Lung (tissue), 12 donors: ENCODE data around the gene BMPER. TPM values are rescaled to one million over a fixed set of nuclear protein-coding genes. Genes with fewer than 3 reads are reported as not detected.

Source experiments
- ATAC-seq: fragments of 200-7000 bp; cut with Tn5 transposase; one replicate; pipeline ENCODE4 v1.9.1; 2020; ENCODE audit warnings: moderate number of reproducible peaks; ENCODE audit not compliant: insufficient read depth, low FRiP score
- DNase-seq, 3 donors: peaks; one replicate each; pipeline ENCODE4 v3.0.0-alpha.2; 2013 to 2017
- H3K27ac ChIP-seq, 2 donors: one replicate each; pipeline ENCODE4 v1.5.1; 2013; ENCODE audit warnings: mild to moderate bottlenecking in 2 of 2, moderate library complexity in 2 of 2, control low read depth in 1 of 2, inconsistent platforms in 1 of 2, low read depth in 1 of 2, low read length in 1 of 2
- H3K27me3 ChIP-seq, 3 donors: one replicate each; pipeline ENCODE4 v1.5.1; 2013; ENCODE audit warnings: low read length in 2 of 3; ENCODE audit not compliant: control insufficient read depth in 3 of 3, insufficient read depth in 3 of 3
- H3K36me3 ChIP-seq, 4 donors: one replicate each; pipeline ENCODE4 v1.5.1; 2013; ENCODE audit warnings: low read length in 4 of 4, mild to moderate bottlenecking in 1 of 4, moderate library complexity in 1 of 4; ENCODE audit not compliant: control insufficient read depth in 4 of 4, insufficient read depth in 4 of 4
- H3K4me1 ChIP-seq, 5 donors: one replicate each; pipeline ENCODE4 v1.5.1; 2013; ENCODE audit warnings: low read length in 5 of 5, mild to moderate bottlenecking in 2 of 5, moderate library complexity in 1 of 5; ENCODE audit not compliant: control insufficient read depth in 5 of 5, insufficient read depth in 5 of 5
- H3K4me3 ChIP-seq: one replicate; pipeline ENCODE4 v1.5.1; 2013; ENCODE audit warnings: mild to moderate bottlenecking, control low read depth, moderate library complexity
- H3K9ac ChIP-seq, 2 donors: one replicate each; pipeline ENCODE4 v1.5.1; 2013; ENCODE audit warnings: low read length in 2 of 2, control low read depth in 1 of 2; ENCODE audit not compliant: insufficient read depth in 1 of 2
- H3K9me3 ChIP-seq, 4 donors: one replicate each; pipeline ENCODE4 v1.5.1; 2013; ENCODE audit warnings: low read length in 3 of 4, mild to moderate bottlenecking in 1 of 4, moderate library complexity in 1 of 4; ENCODE audit not compliant: control insufficient read depth in 4 of 4, insufficient read depth in 3 of 4
- WGBS, 2 donors: extraction: QIAGEN DNeasy Blood & Tissue Kit; methylation state at CpG; one replicate each; pipeline ENCODE4 v1.1.7; 2013; 5-methylcytosine and 5-hydroxymethylcytosine counted together
- polyA plus RNA-seq, 2 donors: library from polyadenylated mRNA; stranded (reverse); fragments of 200-250 nt; gene quantifications; one replicate each; pipeline ENCODE4 v1.2.1, GENCODE V29; 2013
- total RNA-seq, 2 donors: library from RNA; depleted of rRNA in 1 of 2; stranded (reverse); fragments of >200 nt in 1 of 2; gene quantifications; one replicate each; pipeline ENCODE4 v1.2.1, GENCODE V29; 2014 to 2021
- TF ChIP-seq, protein P1 (sequence below): IDR thresholded peaks from 2 replicates; pipeline ENCODE4 v1.5.1; 2012; ENCODE audit warnings: mild to moderate bottlenecking; ENCODE audit errors: control extremely low read depth, extremely low read depth
- donor health status: control.
- donor health status: control.
- donor health status: Bipolar disorder and iron deficiency.
- donor health status: healthy.
- donor health status: DM: yes; HTN: yes; CAD: no.

BMPER gene
- total and polyA plus RNA-seq, 4 donors: 3.7 to 51.0 (median 9.0) TPM

DNA sequence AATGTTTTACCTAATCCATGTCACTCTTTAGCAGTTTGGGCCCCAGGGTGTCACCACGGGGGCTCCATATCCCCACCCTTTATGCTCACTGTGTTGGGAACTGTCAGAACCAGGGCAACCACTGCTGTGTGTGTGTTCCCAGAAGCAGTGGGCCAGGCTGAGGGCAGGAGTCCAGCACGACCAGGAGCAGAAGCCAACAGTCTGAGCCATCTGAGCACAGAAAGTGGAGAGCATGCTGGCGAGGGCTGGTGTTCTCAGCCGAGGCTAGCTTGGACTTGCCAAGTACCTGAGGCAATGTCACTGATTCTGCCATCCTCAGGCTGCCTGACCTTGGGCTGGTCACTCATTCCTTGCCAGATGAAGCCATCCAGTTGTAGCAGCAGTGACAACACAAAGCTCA lies 285.0 kb downstream of the BMPER start:
- no peak overlapping the region for H3K27ac ChIP-seq
- WGBS, 2 donors: 74 to 86% methylated on average over 4 of the region's 4 CpGs
- no peak overlapping the region for H3K9ac ChIP-seq
- H3K9me3 ChIP-seq: no peaks in the 10 kb centered on the region
- DNase-seq (no peak), ATAC-seq (no peak)
- no peaks in the 10 kb centered on the region for H3K36me3 ChIP-seq
- H3K27me3 ChIP-seq: no peaks in the 10 kb centered on the region
- H3K4me3 ChIP-seq: no peak overlapping the region
- TF ChIP-seq, protein P1, sequence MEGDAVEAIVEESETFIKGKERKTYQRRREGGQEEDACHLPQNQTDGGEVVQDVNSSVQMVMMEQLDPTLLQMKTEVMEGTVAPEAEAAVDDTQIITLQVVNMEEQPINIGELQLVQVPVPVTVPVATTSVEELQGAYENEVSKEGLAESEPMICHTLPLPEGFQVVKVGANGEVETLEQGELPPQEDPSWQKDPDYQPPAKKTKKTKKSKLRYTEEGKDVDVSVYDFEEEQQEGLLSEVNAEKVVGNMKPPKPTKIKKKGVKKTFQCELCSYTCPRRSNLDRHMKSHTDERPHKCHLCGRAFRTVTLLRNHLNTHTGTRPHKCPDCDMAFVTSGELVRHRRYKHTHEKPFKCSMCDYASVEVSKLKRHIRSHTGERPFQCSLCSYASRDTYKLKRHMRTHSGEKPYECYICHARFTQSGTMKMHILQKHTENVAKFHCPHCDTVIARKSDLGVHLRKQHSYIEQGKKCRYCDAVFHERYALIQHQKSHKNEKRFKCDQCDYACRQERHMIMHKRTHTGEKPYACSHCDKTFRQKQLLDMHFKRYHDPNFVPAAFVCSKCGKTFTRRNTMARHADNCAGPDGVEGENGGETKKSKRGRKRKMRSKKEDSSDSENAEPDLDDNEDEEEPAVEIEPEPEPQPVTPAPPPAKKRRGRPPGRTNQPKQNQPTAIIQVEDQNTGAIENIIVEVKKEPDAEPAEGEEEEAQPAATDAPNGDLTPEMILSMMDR: no peak
- no peaks in the 10 kb centered on the region for H3K4me1 ChIP-seq

DNA sequence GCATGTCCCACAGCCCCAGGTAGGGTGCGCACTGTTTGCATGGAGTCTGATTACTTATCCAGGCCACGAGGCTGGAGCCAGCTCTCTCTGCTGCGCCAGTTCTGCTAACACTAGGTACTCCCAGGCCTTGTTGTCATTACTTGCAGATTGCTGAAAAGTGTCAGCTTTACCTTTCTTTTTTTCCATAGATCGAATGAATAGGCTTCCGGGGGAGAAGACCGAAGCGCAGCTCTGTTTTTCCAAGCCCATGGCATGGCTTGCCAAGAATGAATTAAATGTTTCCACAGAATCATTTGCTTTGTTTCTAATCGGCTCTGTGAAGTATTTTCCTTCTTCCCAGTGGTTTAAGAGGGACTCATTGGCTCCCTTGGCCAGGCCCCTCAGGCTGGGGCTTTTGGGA lies 285.8 kb downstream of the BMPER start:
- Histone ChIP-seq H3K27ac (no peak overlapping the region), H3K36me3 (no peaks in the 10 kb centered on the region), H3K27me3 (no peaks in the 10 kb centered on the region), H3K9ac (no peak overlapping the region), H3K9me3 (no peaks in the 10 kb centered on the region), H3K4me3 (no peak overlapping the region), H3K4me1 (no peaks in the 10 kb centered on the region)
- 85 to 91% methylated on average over 8 of the region's 8 CpGs for WGBS, 2 donors
- DNase-seq (no peak), ATAC-seq (no peak)
- TF ChIP-seq, protein P1: no peak

- Histone ChIP-seq H3K27me3 (no peaks in the 10 kb centered on the region), H3K9ac (no peak overlapping the region), H3K27ac (no peak overlapping the region), H3K36me3 (no peaks in the 10 kb centered on the region), H3K9me3 (no peaks in the 10 kb centered on the region), H3K4me1 (no peaks in the 10 kb centered on the region), H3K4me3 (no peak overlapping the region)
- 88% methylated on average over 6 of the region's 6 CpGs for WGBS, 2 donors
- ATAC-seq (no peak), DNase-seq (no peak)
- TF ChIP-seq, protein P1: no peak
Measured at GRCh38 chr7:34191771-34192479, 286.6 kb downstream of the BMPER start.

GRCh38 chr7:34192906-34193305 lies 287.6 kb downstream of the BMPER start:
- H3K9ac ChIP-seq: no peak overlapping the region
- TF ChIP-seq, protein P1: no peak
- WGBS, 2 donors: 88 to 99% methylated on average over 1 of the region's 1 CpG
- no peaks in the 10 kb centered on the region for H3K27me3 ChIP-seq
- no peaks in the 10 kb centered on the region for H3K36me3 ChIP-seq
- no peaks in the 10 kb centered on the region for H3K9me3 ChIP-seq
- no peak overlapping the region for H3K4me3 ChIP-seq
- no peak overlapping the region for H3K27ac ChIP-seq
- DNase-seq (no peak), ATAC-seq (no peak)
- H3K4me1 ChIP-seq: no peaks in the 10 kb centered on the region
